Kidney epithelial cell (primary cell): ENCODE results near the gene CD99L2. TPM values are rescaled to one million over a fixed set of nuclear protein-coding genes. Genes with fewer than 3 reads are reported as not detected.

Experiments
- DNase-seq: peaks from one replicate; pipeline ENCODE4 v3.0.0-alpha.2; 2010; ENCODE audit warnings: low read depth
- H3K27me3 ChIP-seq: 2 replicates; pipeline ENCODE4 v1.6.0; 2011; ENCODE audit warnings: low read length; ENCODE audit not compliant: control insufficient read depth, insufficient read depth
- H3K36me3 ChIP-seq: 2 replicates; pipeline ENCODE4 v1.5.1; 2011; ENCODE audit warnings: low read length; ENCODE audit not compliant: control insufficient read depth, insufficient read depth
- H3K4me3 ChIP-seq: 2 replicates; pipeline ENCODE4 v1.5.1; 2011; ENCODE audit warnings: low read depth, mild to moderate bottlenecking, control low read depth, low read length
- CTCF ChIP-seq: IDR thresholded peaks from 2 replicates; pipeline ENCODE4 v1.5.1; 2011; ENCODE audit warnings: mild to moderate bottlenecking, moderate library complexity, low read length, control low read depth, inconsistent platforms; ENCODE audit not compliant: insufficient read depth, poor library complexity, severe bottlenecking
- total RNA-seq: library from RNA; depleted of rRNA; stranded (reverse); fragments of >200 nt; gene quantifications from 2 replicates; pipeline ENCODE4 v1.2.3, GENCODE V29; 2015

CD99L2 gene
- total RNA-seq, 1 donor from 2014 or later, result 29.8 TPM

- no peak for TF ChIP-seq CTCF
- Histone ChIP-seq H3K36me3 (no peaks in the 10 kb centered on the region), H3K4me3 (no peak overlapping the region), H3K27me3 (no peaks in the 10 kb centered on the region)
- DNase-seq, result no peak
Observed at GRCh38 chrX:150936556-150936955, 38.1 kb upstream of the CD99L2 start.

- no peaks in the 10 kb centered on the region for H3K36me3 ChIP-seq
- DNase-seq, result peak; percentile 5
- no peak for TF ChIP-seq CTCF
- H3K4me3 ChIP-seq, result no peak overlapping the region
- H3K27me3 ChIP-seq, result no peaks in the 10 kb centered on the region
Observed at GRCh38 chrX:150935467-150935866, 37.0 kb upstream of the CD99L2 start.

- H3K27me3 ChIP-seq, result no peaks in the 10 kb centered on the region
- no peak overlapping the region for H3K4me3 ChIP-seq
- H3K36me3 ChIP-seq, result no peaks in the 10 kb centered on the region
- peak; percentile 28 for DNase-seq
- TF ChIP-seq CTCF, result no peak
Observed at GRCh38 chrX:150934453-150934852, 36.0 kb upstream of the CD99L2 start.

GRCh38 chrX:150933945-150934350 is 35.5 kb upstream of the CD99L2 start:
- no peaks in the 10 kb centered on the region for H3K36me3 ChIP-seq
- no peak for TF ChIP-seq CTCF
- H3K4me3 ChIP-seq, result no peak overlapping the region
- DNase-seq, result no peak
- no peaks in the 10 kb centered on the region for H3K27me3 ChIP-seq

GRCh38 chrX:150929058-150929457 is 30.6 kb upstream of the CD99L2 start:
- no peak for TF ChIP-seq CTCF
- no peak for DNase-seq
- H3K27me3 ChIP-seq, result no peaks in the 10 kb centered on the region
- no peaks in the 10 kb centered on the region for H3K36me3 ChIP-seq
- no peak overlapping the region for H3K4me3 ChIP-seq

GRCh38 chrX:150926791-150927190 is 28.3 kb upstream of the CD99L2 start:
- no peak for DNase-seq
- no peak for TF ChIP-seq CTCF
- Histone ChIP-seq H3K4me3 (no peak overlapping the region), H3K36me3 (no peaks in the 10 kb centered on the region), H3K27me3 (no peaks in the 10 kb centered on the region)
